HG03060 (cell line): ENCODE data around the gene EPB41L2.

Experiments used
- ATAC-seq: cut with Tn5 transposase; IDR thresholded peaks from one replicate; pipeline ENCODE4 v1.9.1; 2021; ENCODE audit warnings: low read depth, moderate number of reproducible peaks; ENCODE audit not compliant: unreplicated experiment

The EPB41L2 gene

GRCh38 chr6:130848945-130849344 is 214.1 kb downstream of the EPB41L2 start:
- ATAC-seq = no peak

- no peak for ATAC-seq
These were observed 215.8 kb downstream of the EPB41L2 start for GRCh38 chr6:130847001-130847910.

- ATAC-seq = no peak
These were observed 216.5 kb downstream of the EPB41L2 start for GRCh38 chr6:130846501-130846900.

GRCh38 chr6:130843575-130844320 is 219.3 kb downstream of the EPB41L2 start:
- ATAC-seq = peak; percentile 74

GRCh38 chr6:130841128-130841728 is 221.8 kb downstream of the EPB41L2 start:
- ATAC-seq = no peak

GRCh38 chr6:130840050-130840449 is 223.0 kb downstream of the EPB41L2 start:
- no peak for ATAC-seq

- no peak for ATAC-seq
These were observed 223.7 kb downstream of the EPB41L2 start for GRCh38 chr6:130839379-130839778.

- ATAC-seq = no peak
These were observed 224.1 kb downstream of the EPB41L2 start for GRCh38 chr6:130838951-130839350.

GRCh38 chr6:130838250-130838860 is 224.7 kb downstream of the EPB41L2 start:
- ATAC-seq = no peak

GRCh38 chr6:130837067-130837466 is 226.0 kb downstream of the EPB41L2 start:
- no peak for ATAC-seq

- ATAC-seq = no peak
These were observed 226.9 kb downstream of the EPB41L2 start for GRCh38 chr6:130836055-130836640.

- ATAC-seq = no peak
These were observed 228.4 kb downstream of the EPB41L2 start for GRCh38 chr6:130834482-130835251.

GRCh38 chr6:130833569-130833968 is 229.5 kb downstream of the EPB41L2 start:
- no peak for ATAC-seq

GRCh38 chr6:130831607-130832006 is 231.4 kb downstream of the EPB41L2 start:
- no peak for ATAC-seq

GRCh38 chr6:130829333-130829910 is 233.6 kb downstream of the EPB41L2 start:
- ATAC-seq = no peak

GRCh38 chr6:130827247-130828149 is 235.5 kb downstream of the EPB41L2 start, which contains the start of gene SMLR1:
Gene SMLR1, plus strand, starts transcription at chr6:130827406. Its CDS starts 8 bp downstream, at chr6:130827414.
- ATAC-seq = no peak

- no peak for ATAC-seq
These were observed 236.4 kb downstream of the EPB41L2 start for GRCh38 chr6:130826442-130827246.
